GM06990 (cell line): ENCODE results near the gene FBXW5.

Experiments used
- DNase-seq: peaks from one replicate; pipeline ENCODE4 v3.0.0-alpha.2; 2011; ENCODE audit not compliant: insufficient read length; ENCODE audit errors: extremely low read depth
- H3K27me3 ChIP-seq: replicated peaks from 2 replicates; pipeline ENCODE4 v1.6.0; 2011; ENCODE audit warnings: low read length; ENCODE audit not compliant: control insufficient read depth, insufficient read depth
- H3K36me3 ChIP-seq: 2 replicates; pipeline ENCODE4 v1.5.1; 2011; ENCODE audit warnings: low read length; ENCODE audit not compliant: control insufficient read depth, insufficient read depth
- H3K4me3 ChIP-seq: replicated peaks from 2 replicates; pipeline ENCODE4 v1.5.1; 2011; ENCODE audit warnings: low read depth, mild to moderate bottlenecking, control low read depth, low read length
- CTCF ChIP-seq: IDR thresholded peaks from 2 replicates; pipeline ENCODE4 v1.5.1; 2011; ENCODE audit warnings: low read length, control low read depth, mild to moderate bottlenecking, inconsistent platforms; ENCODE audit not compliant: insufficient read depth, poor library complexity, severe bottlenecking

Gene FBXW5

GRCh38 chr9:136978865-136979544 is 34.5 kb upstream of the FBXW5 start:
- no peak for TF ChIP-seq CTCF
- Histone ChIP-seq H3K4me3 (no peak overlapping the region), H3K27me3 (peaks cover 2% of the 10 kb centered on the region; the same call in 1 of the 2 replicates), H3K36me3 (no peaks in the 10 kb centered on the region)
- DNase-seq = no peak

- H3K4me3 ChIP-seq = no peak overlapping the region
- no peak for DNase-seq
Measured at GRCh38 chr9:136978073-136978864, 33.7 kb upstream of the FBXW5 start.

DNA sequence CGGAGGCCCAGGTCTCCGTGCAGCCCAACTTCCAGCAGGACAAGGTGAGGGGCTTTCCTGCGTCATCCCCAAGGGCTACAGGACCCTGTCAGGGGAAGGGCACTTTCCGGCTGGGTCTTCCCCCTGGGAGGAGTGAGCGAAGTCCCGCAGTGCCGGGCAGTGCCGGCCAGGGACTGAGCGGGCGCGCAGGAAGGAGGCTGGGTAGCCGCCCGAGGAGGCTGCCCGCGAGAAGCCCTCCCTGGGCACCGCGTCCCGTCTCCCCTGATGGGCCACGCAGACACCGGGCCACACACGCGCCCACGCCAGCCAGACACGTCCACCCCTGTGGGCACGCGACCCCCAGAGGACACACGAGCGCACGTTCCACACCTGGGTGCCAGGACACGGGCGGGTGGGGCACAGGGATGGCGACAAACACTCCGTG is 33.1 kb upstream of the FBXW5 start:
- TF ChIP-seq CTCF = no peak
- Histone ChIP-seq H3K4me3 (no peak overlapping the region), H3K27me3 (peaks cover 2% of the 10 kb centered on the region; the same call in 1 of the 2 replicates), H3K36me3 (no peaks in the 10 kb centered on the region)
- DNase-seq = no peak

More at GRCh38 chr9:136978073-136978864, 33.7 kb upstream of the FBXW5 start:
- H3K27me3 ChIP-seq = peaks cover 2% of the 10 kb centered on the region; the same call in 1 of the 2 replicates
- H3K36me3 ChIP-seq = no peaks in the 10 kb centered on the region
- no peak for TF ChIP-seq CTCF

DNA sequence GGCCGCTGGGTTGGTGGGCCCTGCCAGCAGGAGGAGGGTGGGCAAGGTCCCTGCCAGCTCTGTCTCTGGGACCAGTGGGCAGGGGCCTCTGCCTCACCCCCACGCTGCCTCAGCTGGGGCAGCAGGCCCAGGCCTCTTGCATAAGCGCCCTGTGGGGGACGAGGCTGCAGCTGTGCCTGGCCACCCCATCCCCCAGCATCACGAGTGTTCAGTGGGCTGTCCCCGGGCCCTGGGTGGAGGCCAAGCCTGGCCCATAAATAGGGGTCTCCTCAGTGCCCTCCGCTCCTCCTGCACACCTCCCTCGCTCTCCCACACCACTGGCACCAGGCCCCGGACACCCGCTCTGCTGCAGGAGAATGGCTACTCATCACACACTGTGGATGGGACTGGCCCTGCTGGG is 32.7 kb upstream of the FBXW5 start, which contains the start of gene PTGDS:
PTGDS (plus strand) TSS at position 282 of the 400 bp plus-strand sequence; CDS start at position 357, 75 bp downstream.
- Histone ChIP-seq H3K36me3 (no peaks in the 10 kb centered on the region), H3K4me3 (no peak within 1 kb of the TSS), H3K27me3 (peaks cover 2% of the 10 kb centered on the region; the same call in 1 of the 2 replicates)
- no peak for TF ChIP-seq CTCF
- no peak for DNase-seq

- Histone ChIP-seq H3K36me3 (no peaks in the 10 kb centered on the region), H3K4me3 (no peak overlapping the region), H3K27me3 (peaks cover 2% of the 10 kb centered on the region; the same call in 1 of the 2 replicates)
- no peak for DNase-seq
- peak; percentile 23 for TF ChIP-seq CTCF
Measured at GRCh38 chr9:136975644-136976043, 31.1 kb upstream of the FBXW5 start.
